ENCODE results near the gene KEAP1. TPM values are rescaled to one million over a fixed set of nuclear protein-coding genes. Genes with fewer than 3 reads are reported as not detected.

Gene KEAP1
- total and polyA plus RNA-seq, 2 of the 8 experiments (the other 6 are each of a cell fraction or from before 2014, with no cell fraction given), result 80.6 to 106 TPM

DNA sequence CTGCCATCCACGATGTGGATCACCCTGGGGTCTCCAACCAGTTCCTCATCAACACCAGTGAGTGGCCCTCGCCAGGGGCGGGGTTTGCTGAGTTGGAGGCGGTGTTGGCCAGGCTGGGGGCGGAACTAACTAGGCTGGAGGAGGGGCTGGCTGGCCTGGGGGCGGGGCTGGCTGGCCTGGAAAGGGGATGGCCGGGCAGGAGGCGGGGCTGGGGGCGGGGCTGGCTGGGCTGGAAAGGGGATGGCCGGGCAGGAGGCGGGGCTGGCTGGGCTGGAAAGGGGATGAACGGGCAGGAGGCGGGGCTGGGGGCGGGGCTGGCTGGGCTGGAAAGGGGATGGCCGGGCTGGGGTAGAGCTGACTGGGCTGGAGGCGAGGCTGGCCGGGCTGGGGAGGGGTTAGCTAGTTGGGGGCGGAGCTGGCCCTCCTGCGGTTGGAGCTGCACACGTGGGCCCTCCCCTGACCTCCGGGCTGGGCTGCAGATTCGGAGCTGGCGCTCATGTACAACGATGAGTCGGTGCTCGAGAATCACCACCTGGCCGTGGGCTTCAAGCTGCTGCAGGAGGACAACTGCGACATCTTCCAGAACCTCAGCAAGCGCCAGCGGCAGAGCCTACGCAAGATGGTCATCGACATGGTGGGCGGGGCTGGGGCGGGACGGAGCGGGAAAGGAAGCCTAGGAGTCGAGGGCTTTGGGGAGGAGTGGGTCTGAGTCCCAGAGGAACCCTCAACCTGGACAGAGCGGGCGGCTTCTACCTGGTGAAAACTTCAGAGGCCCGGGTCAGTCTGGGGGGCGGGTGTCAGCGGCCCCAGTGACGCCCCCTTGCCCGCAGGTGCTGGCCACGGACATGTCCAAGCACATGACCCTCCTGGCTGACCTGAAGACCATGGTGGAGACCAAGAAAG lies 41.9 kb downstream of the KEAP1 start (continued):
- TF ChIP-seq, protein P1, sequence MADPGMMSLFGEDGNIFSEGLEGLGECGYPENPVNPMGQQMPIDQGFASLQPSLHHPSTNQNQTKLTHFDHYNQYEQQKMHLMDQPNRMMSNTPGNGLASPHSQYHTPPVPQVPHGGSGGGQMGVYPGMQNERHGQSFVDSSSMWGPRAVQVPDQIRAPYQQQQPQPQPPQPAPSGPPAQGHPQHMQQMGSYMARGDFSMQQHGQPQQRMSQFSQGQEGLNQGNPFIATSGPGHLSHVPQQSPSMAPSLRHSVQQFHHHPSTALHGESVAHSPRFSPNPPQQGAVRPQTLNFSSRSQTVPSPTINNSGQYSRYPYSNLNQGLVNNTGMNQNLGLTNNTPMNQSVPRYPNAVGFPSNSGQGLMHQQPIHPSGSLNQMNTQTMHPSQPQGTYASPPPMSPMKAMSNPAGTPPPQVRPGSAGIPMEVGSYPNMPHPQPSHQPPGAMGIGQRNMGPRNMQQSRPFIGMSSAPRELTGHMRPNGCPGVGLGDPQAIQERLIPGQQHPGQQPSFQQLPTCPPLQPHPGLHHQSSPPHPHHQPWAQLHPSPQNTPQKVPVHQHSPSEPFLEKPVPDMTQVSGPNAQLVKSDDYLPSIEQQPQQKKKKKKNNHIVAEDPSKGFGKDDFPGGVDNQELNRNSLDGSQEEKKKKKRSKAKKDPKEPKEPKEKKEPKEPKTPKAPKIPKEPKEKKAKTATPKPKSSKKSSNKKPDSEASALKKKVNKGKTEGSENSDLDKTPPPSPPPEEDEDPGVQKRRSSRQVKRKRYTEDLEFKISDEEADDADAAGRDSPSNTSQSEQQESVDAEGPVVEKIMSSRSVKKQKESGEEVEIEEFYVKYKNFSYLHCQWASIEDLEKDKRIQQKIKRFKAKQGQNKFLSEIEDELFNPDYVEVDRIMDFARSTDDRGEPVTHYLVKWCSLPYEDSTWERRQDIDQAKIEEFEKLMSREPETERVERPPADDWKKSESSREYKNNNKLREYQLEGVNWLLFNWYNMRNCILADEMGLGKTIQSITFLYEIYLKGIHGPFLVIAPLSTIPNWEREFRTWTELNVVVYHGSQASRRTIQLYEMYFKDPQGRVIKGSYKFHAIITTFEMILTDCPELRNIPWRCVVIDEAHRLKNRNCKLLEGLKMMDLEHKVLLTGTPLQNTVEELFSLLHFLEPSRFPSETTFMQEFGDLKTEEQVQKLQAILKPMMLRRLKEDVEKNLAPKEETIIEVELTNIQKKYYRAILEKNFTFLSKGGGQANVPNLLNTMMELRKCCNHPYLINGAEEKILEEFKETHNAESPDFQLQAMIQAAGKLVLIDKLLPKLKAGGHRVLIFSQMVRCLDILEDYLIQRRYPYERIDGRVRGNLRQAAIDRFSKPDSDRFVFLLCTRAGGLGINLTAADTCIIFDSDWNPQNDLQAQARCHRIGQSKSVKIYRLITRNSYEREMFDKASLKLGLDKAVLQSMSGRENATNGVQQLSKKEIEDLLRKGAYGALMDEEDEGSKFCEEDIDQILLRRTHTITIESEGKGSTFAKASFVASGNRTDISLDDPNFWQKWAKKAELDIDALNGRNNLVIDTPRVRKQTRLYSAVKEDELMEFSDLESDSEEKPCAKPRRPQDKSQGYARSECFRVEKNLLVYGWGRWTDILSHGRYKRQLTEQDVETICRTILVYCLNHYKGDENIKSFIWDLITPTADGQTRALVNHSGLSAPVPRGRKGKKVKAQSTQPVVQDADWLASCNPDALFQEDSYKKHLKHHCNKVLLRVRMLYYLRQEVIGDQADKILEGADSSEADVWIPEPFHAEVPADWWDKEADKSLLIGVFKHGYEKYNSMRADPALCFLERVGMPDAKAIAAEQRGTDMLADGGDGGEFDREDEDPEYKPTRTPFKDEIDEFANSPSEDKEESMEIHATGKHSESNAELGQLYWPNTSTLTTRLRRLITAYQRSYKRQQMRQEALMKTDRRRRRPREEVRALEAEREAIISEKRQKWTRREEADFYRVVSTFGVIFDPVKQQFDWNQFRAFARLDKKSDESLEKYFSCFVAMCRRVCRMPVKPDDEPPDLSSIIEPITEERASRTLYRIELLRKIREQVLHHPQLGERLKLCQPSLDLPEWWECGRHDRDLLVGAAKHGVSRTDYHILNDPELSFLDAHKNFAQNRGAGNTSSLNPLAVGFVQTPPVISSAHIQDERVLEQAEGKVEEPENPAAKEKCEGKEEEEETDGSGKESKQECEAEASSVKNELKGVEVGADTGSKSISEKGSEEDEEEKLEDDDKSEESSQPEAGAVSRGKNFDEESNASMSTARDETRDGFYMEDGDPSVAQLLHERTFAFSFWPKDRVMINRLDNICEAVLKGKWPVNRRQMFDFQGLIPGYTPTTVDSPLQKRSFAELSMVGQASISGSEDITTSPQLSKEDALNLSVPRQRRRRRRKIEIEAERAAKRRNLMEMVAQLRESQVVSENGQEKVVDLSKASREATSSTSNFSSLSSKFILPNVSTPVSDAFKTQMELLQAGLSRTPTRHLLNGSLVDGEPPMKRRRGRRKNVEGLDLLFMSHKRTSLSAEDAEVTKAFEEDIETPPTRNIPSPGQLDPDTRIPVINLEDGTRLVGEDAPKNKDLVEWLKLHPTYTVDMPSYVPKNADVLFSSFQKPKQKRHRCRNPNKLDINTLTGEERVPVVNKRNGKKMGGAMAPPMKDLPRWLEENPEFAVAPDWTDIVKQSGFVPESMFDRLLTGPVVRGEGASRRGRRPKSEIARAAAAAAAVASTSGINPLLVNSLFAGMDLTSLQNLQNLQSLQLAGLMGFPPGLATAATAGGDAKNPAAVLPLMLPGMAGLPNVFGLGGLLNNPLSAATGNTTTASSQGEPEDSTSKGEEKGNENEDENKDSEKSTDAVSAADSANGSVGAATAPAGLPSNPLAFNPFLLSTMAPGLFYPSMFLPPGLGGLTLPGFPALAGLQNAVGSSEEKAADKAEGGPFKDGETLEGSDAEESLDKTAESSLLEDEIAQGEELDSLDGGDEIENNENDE (IDR thresholded peaks at IDR 0.05; ENCODE audit: insufficient replicate concordance, low read length), result no peak
- no peak; the same call in 1 of the 2 replicates for TF ChIP-seq PHF8 (conservative IDR thresholded peaks at IDR 0.05; ENCODE audit: low read depth, low read length)
- TF ChIP-seq KDM5A (IDR thresholded peaks at IDR 0.05; ENCODE audit: low read length), result no peak
- TF ChIP-seq YY1 (IDR thresholded peaks at IDR 0.05; ENCODE audit: low read depth, low read length), result peak; percentile 10; the same call in 1 of the 2 replicates
- TF ChIP-seq FOSL1 (IDR thresholded peaks at IDR 0.05; ENCODE audit: insufficient read depth, low read depth, low read length), result no peak
- no peak for TF ChIP-seq EZH2 (IDR thresholded peaks at IDR 0.05; ENCODE audit: low read depth, low read length, severe bottlenecking)
- TF ChIP-seq, protein P2, sequence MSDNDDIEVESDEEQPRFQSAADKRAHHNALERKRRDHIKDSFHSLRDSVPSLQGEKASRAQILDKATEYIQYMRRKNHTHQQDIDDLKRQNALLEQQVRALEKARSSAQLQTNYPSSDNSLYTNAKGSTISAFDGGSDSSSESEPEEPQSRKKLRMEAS (IDR thresholded peaks at IDR 0.05), result peak; percentile 86

All from H1 (cell line).